Trophoblast cell (in vitro differentiated cells and primary cell): ENCODE data around the gene PFAS.

Experiments used
- DNase-seq, 2 donors: peaks; one replicate each; pipeline ENCODE4 v3.0.0-alpha.2; 2016
- H2AFZ ChIP-seq: 2 replicates; pipeline ENCODE4 v1.6.1; 2013; ENCODE audit warnings: low read length, moderate library complexity, mild to moderate bottlenecking; ENCODE audit not compliant: insufficient read depth, poor library complexity
- H2AK5ac ChIP-seq: 2 replicates; pipeline ENCODE4 v1.6.1; 2013; ENCODE audit warnings: mild to moderate bottlenecking, low read length
- H2BK120ac ChIP-seq: 2 replicates; pipeline ENCODE4 v1.6.1; 2013; ENCODE audit warnings: low read length, mild to moderate bottlenecking, moderate library complexity; ENCODE audit not compliant: insufficient read depth, poor library complexity
- H2BK12ac ChIP-seq: 2 replicates; pipeline ENCODE4 v1.6.1; 2013; ENCODE audit warnings: mild to moderate bottlenecking, low read length, moderate library complexity
- H2BK5ac ChIP-seq: 2 replicates; pipeline ENCODE4 v1.6.1; 2013; ENCODE audit warnings: low read length, low read depth, moderate library complexity, mild to moderate bottlenecking; ENCODE audit not compliant: poor library complexity
- H3K14ac ChIP-seq: 2 replicates; pipeline ENCODE4 v1.6.1; 2013; ENCODE audit warnings: mild to moderate bottlenecking, low read length
- H3K18ac ChIP-seq: 2 replicates; pipeline ENCODE4 v1.6.1; 2013; ENCODE audit warnings: mild to moderate bottlenecking, low read length
- H3K23ac ChIP-seq: 2 replicates; pipeline ENCODE4 v1.6.1; 2013; ENCODE audit warnings: low read length
- H3K27ac ChIP-seq: 2 replicates; pipeline ENCODE4 v1.5.1; 2013; ENCODE audit warnings: low read depth, mild to moderate bottlenecking, inconsistent platforms, low read length, moderate library complexity
- H3K27me3 ChIP-seq: 2 replicates; pipeline ENCODE4 v1.6.1; 2013; ENCODE audit warnings: inconsistent platforms, mild to moderate bottlenecking, low read length, moderate library complexity; ENCODE audit not compliant: insufficient read depth
- H3K36me3 ChIP-seq, 2 experiments: 1 replicate in 1 of 2; 2 replicates in 1 of 2; pipeline ENCODE4 v1.6.1; 2013; ENCODE audit warnings: low read length in 2 of 2, mild to moderate bottlenecking in 2 of 2, moderate library complexity in 1 of 2; ENCODE audit not compliant: insufficient read depth in 2 of 2, control insufficient read depth in 1 of 2
- H3K4ac ChIP-seq: 2 replicates; pipeline ENCODE4 v1.6.1; 2013; ENCODE audit warnings: low read depth, mild to moderate bottlenecking, low read length, moderate library complexity
- H3K4me1 ChIP-seq, 2 experiments: 1 replicate in 1 of 2; 2 replicates in 1 of 2; pipeline ENCODE4 v1.6.1; 2013; ENCODE audit warnings: low read length in 2 of 2, mild to moderate bottlenecking in 2 of 2, moderate library complexity in 1 of 2; ENCODE audit not compliant: insufficient read depth in 2 of 2, control insufficient read depth in 1 of 2
- H3K4me2 ChIP-seq: 2 replicates; pipeline ENCODE4 v1.6.1; 2013; ENCODE audit warnings: inconsistent platforms, mild to moderate bottlenecking, low read length, moderate library complexity
- H3K4me3 ChIP-seq: 2 replicates; pipeline ENCODE4 v1.5.1; 2013; ENCODE audit warnings: mild to moderate bottlenecking, low read depth, low read length, inconsistent platforms
- H3K79me1 ChIP-seq: one replicate; pipeline ENCODE4 v1.6.1; 2013; ENCODE audit warnings: low read length
- H3K79me2 ChIP-seq: 2 replicates; pipeline ENCODE4 v1.6.1; 2013; ENCODE audit warnings: low read length, mild to moderate bottlenecking; ENCODE audit not compliant: control insufficient read depth, insufficient read depth, poor library complexity
- H3K9ac ChIP-seq: 2 replicates; pipeline ENCODE4 v1.6.1; 2013; ENCODE audit warnings: mild to moderate bottlenecking, low read length
- H3K9me3 ChIP-seq: 2 replicates; pipeline ENCODE4 v1.6.1; 2013; ENCODE audit warnings: low read depth, mild to moderate bottlenecking, control low read depth, inconsistent platforms, low read length; ENCODE audit not compliant: insufficient read depth
- H4K12ac ChIP-seq: 2 replicates; pipeline ENCODE4 v1.6.1; 2013; ENCODE audit warnings: low read depth, mild to moderate bottlenecking, low read length, moderate library complexity
- H4K8ac ChIP-seq: 2 replicates; pipeline ENCODE4 v1.6.1; 2013; ENCODE audit warnings: low read depth, mild to moderate bottlenecking, low read length, moderate library complexity
- H4K91ac ChIP-seq: one replicate; pipeline ENCODE4 v1.6.1; 2013; ENCODE audit warnings: low read depth, mild to moderate bottlenecking, low read length, moderate library complexity
- WGBS: extraction: QIAGEN DNeasy Blood & Tissue Kit; methylation state at CpG from one replicate; pipeline ENCODE4 v1.1.7; 2013; ENCODE audit warnings: missing lambda C conversion rate; ENCODE audit not compliant: insufficient read length, insufficient coverage; ENCODE audit errors: extremely low coverage; 5-methylcytosine and 5-hydroxymethylcytosine counted together

Gene PFAS

GRCh38 chr17:8294361-8294760 is 45.3 kb downstream of the PFAS start:
- no CpG with 5 or more reads among the region's 9 CpGs for WGBS

GRCh38 chr17:8294814-8295316 is 45.8 kb downstream of the PFAS start:
- DNase-seq, result no peak
- Histone ChIP-seq H4K12ac (peak overlapping the region; percentile 49), H3K27me3 (no peaks in the 10 kb centered on the region), H3K27ac (no peak overlapping the region), H3K23ac (no peak overlapping the region), H2BK12ac (peak overlapping the region; percentile 61), H2AFZ (peak overlapping the region; percentile 94), H3K36me3 (no peaks in the 10 kb centered on the region), H3K79me2 (peaks cover 4% of the 10 kb centered on the region), H2BK120ac (peak overlapping the region; percentile 41), H3K9ac (no peak overlapping the region), H3K79me1 (peaks cover 8% of the 10 kb centered on the region), H4K8ac (peak overlapping the region; percentile 79), H3K4me1 (peaks cover 6 to 11% of the 10 kb centered on the region in 2 experiments), H2AK5ac (no peak overlapping the region), H3K14ac (no peak overlapping the region), H2BK5ac (peak overlapping the region; percentile 42), H3K4ac (no peak overlapping the region), H3K9me3 (no peaks in the 10 kb centered on the region), H3K18ac (peak overlapping the region; percentile 58), H3K4me3 (no peak overlapping the region), H4K91ac (no peak overlapping the region), H3K4me2 (peak overlapping the region; percentile 76)
- WGBS, result no CpG with 5 or more reads among the region's 15 CpGs

More at GRCh38 chr17:8294361-8294760, 45.3 kb downstream of the PFAS start:
- H3K14ac ChIP-seq, result no peak overlapping the region
- H3K79me2 ChIP-seq, result peaks cover 4% of the 10 kb centered on the region
- H4K12ac ChIP-seq, result no peak overlapping the region
- H3K4me3 ChIP-seq, result no peak overlapping the region
- no peak overlapping the region for H2BK5ac ChIP-seq
- H3K23ac ChIP-seq, result no peak overlapping the region
- peaks cover 8% of the 10 kb centered on the region for H3K79me1 ChIP-seq
- DNase-seq, result no peak
- no peak overlapping the region for H2AK5ac ChIP-seq
- H3K4me2 ChIP-seq, result no peak overlapping the region
- no peaks in the 10 kb centered on the region for H3K36me3 ChIP-seq
- no peaks in the 10 kb centered on the region for H3K27me3 ChIP-seq
- no peak overlapping the region for H2AFZ ChIP-seq
- no peak overlapping the region for H4K91ac ChIP-seq
- H3K27ac ChIP-seq, result no peak overlapping the region
- H3K4me1 ChIP-seq, result peaks cover 8 to 12% of the 10 kb centered on the region in 2 experiments
- H3K9ac ChIP-seq, result no peak overlapping the region
- H3K18ac ChIP-seq, result no peak overlapping the region
- peak overlapping the region; percentile 4 for H2BK120ac ChIP-seq
- no peaks in the 10 kb centered on the region for H3K9me3 ChIP-seq
- no peak overlapping the region for H4K8ac ChIP-seq
- no peak overlapping the region for H2BK12ac ChIP-seq
- no peak overlapping the region for H3K4ac ChIP-seq

GRCh38 chr17:8300226-8300625 is 51.1 kb downstream of the PFAS start:
- Histone ChIP-seq H3K9ac (no peak overlapping the region), H2AK5ac (no peak overlapping the region), H3K18ac (no peak overlapping the region), H3K36me3 (no peaks in the 10 kb centered on the region), H3K9me3 (no peaks in the 10 kb centered on the region), H3K4me3 (no peak overlapping the region), H2BK5ac (no peak overlapping the region), H3K79me2 (peaks cover 2% of the 10 kb centered on the region), H4K91ac (no peak overlapping the region), H3K14ac (no peak overlapping the region), H3K4ac (no peak overlapping the region), H2AFZ (no peak overlapping the region), H3K79me1 (peaks cover 5% of the 10 kb centered on the region), H4K12ac (no peak overlapping the region), H2BK12ac (no peak overlapping the region), H2BK120ac (no peak overlapping the region), H3K27me3 (no peaks in the 10 kb centered on the region), H3K4me1 (no peaks in the 10 kb centered on the region), H4K8ac (no peak overlapping the region), H3K23ac (no peak overlapping the region), H3K27ac (no peak overlapping the region), H3K4me2 (no peak overlapping the region)
- WGBS, result no CpG with 5 or more reads among the region's 3 CpGs
- DNase-seq, result no peak

- no CpG with 5 or more reads among the region's 8 CpGs for WGBS
- no peak overlapping the region for H3K27ac ChIP-seq
These were observed 51.6 kb downstream of the PFAS start for GRCh38 chr17:8300627-8301242.

More at GRCh38 chr17:8300627-8301242, 51.6 kb downstream of the PFAS start:
- Histone ChIP-seq H3K18ac (no peak overlapping the region), H3K27me3 (no peaks in the 10 kb centered on the region), H3K4me3 (no peak overlapping the region), H4K91ac (no peak overlapping the region), H3K4me2 (no peak overlapping the region), H3K23ac (no peak overlapping the region), H2AK5ac (no peak overlapping the region), H4K12ac (no peak overlapping the region), H3K4me1 (no peaks in the 10 kb centered on the region), H4K8ac (no peak overlapping the region), H2AFZ (no peak overlapping the region), H2BK5ac (no peak overlapping the region), H3K9me3 (no peaks in the 10 kb centered on the region), H3K36me3 (no peaks in the 10 kb centered on the region), H3K9ac (no peak overlapping the region), H3K79me2 (no peaks in the 10 kb centered on the region), H3K79me1 (peaks cover under 1% of the 10 kb centered on the region), H3K4ac (no peak overlapping the region), H2BK12ac (no peak overlapping the region), H3K14ac (no peak overlapping the region), H2BK120ac (no peak overlapping the region)
- DNase-seq, result peak; percentile 62 to 85
